Activated CD4-positive, alpha-beta T cell treated with anti-CD3 and anti-CD28 coated beads, Interleukin-2, Interleukin-4, amounts not matched to agents 100 ng/mL and 50 ng/mL, durations not matched to agents 16 hours and 8 hours (primary cell): ENCODE data around the gene ZNF710.

Experiments used
- DNase-seq: peaks from one replicate; pipeline ENCODE4 v3.0.0-alpha.2; 2020; ENCODE audit warnings: low spot score

ZNF710 gene

DNA sequence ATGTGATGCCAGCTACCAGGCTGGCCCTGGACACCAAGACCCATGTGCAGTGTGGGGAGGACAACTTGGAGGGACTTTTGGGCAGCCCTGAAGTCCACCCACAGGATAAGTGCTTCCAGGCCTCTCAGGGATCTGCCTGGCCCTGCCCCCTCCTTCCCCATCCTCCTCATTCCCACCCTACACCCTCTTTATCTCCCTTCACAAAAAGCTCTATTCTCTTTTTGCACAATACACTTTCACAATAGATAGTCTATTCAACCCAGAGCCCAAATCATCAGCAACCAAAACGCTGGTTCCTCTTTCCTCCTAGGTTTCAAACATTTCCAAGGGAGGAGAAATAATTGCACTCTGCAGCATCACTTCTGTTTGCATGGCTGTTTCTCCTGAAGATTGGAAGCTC, 7.8 kb upstream of the ZNF710 start:
- no peak for DNase-seq

DNA sequence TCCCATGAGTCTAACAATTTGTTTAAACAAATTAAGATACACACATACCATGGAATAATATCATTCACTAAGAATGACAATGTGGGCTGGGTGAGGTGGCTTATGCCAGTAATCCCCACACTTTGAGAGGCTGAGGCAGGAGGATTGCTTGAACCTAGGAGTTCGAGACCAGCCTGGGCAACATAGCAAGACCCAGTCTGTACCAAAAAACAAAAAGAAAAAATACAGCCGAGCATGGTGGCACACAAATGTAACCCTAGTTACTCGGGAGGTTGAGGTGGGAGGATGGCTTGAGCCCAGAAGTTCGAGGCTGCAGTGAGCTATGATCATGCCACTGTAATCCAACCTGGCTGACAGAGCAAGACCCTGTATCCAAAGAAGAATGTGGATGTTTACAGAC, 4.0 kb upstream of the ZNF710 start:
- no peak for DNase-seq

DNA sequence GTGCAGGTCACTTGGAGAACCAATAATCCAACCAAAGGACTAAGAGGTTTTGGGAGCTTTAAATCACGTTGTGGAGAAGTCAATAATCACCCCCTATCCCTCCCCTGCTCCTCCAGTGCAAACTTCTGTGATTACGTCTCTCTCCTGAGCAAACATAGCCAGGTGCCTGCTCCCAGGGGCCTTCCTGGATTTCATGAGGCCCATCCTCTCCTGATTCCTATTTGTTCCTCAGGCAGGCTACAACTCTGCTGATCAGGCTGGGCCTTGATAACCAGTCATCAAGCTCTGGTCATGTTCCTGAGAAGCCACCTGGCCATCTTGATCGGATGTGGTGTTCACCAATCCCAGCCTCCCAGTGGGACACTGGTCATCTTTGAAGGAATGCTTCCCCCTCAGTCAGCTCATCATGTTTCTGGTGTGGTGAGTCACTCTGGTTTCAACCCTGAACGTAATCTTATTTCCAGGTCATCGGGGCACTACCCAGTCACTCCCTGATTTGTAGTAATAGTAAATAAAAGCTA, 2.9 kb upstream of the ZNF710 start:
- no peak for DNase-seq

DNA sequence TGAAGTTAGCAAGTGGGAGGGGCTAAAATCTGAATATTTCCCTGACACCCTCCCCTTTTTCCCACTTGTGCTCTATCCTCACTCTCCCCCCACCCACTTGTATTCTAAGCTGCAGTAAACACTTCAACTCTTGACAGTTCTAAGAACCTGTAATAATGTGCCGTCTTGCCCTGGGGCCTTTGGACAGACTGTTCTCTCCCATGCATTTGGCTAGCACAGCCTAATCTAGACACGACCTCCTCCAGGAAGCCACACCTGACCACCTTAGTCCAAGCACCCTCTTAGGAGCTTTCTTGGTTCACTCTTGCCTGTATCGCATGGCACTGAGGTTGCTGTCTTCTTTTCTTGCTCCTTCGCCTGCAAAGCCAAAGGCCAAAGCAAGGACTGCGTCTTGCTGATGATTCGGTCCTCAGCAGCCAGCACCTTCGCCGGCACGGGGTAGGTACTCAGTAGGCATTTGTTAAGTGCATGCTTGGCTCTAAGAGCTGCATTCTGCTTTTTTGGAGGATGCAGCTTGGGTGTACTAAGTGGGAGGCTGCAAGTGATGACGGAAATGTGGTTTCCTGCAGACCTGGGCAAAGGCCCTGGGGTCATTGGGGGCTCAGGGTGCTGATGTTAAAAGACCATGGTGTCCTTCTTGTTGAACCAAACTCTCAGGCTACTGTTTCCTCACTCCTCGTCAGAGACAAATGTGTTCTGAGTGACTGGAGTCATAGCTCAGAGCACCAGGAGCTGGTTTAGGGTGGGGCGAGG, 2.0 kb upstream of the ZNF710 start:
- no peak for DNase-seq

DNA sequence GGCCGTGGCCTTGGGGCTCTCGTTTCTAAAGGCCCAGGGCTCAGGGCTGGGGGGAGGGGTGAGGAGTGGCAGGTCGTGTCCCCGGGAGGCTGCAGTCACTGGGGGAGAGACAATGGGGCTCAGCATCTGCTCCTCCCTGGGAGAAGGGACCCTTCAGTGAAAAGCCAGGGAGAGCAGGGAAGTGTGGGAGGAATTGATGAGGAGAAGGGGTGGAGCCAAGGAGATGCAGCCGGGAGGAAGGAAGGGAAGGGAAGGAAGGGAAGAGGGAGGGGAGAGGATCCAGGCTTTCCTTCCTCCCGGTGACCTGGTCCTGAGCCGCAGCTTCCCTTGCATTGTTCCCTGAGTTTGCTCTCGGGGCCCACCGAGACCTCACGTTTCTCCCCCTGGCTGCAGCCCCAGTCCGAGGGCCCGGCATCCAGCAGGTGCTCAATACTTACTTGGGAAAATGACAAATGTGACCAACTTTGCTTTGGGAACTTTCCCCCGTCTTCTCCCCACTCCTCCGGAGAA, 1.4 kb upstream of the ZNF710 start:
- no peak for DNase-seq

DNA sequence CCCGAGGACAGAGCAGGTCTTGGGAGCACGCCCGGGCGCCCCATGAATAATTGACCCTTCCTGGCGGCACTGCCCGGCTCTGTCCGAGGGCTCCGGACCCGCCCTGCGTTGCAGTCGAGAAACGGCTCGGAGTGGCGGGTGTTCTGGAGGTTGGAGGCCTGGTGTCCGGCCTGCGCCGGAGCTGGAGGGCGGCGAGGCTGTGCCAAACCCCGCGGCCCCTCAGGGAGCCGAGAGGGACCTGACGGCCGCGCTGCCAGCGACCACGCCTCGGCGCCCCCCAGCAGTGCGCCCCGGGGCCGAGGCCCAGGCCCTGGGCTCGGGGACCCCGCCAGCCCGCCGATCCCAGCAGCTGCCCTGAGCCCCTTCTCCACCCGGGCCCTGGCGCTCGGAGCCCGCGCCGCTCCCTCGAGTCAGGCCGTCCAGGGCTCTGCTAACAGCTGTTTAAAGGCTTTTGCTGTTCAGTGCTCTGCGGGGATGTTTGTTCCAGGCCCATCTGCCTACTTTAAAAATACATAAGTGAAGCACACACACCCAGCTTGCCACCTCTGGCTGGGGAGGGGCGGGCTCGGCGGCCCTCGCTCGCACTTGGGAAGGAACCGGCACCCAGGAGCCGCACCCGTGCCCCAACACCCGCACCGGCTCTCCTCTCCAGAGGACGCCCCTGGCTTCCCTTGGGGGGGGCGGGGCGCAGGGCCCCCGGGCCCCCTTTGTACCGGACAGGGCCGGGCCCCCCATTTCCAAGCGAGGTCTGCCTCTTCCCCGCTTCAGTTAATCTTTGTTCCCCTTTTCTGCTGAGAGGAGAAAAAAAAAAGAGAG, 730 bp upstream of the ZNF710 start:
- DNase-seq: no peak

DNA sequence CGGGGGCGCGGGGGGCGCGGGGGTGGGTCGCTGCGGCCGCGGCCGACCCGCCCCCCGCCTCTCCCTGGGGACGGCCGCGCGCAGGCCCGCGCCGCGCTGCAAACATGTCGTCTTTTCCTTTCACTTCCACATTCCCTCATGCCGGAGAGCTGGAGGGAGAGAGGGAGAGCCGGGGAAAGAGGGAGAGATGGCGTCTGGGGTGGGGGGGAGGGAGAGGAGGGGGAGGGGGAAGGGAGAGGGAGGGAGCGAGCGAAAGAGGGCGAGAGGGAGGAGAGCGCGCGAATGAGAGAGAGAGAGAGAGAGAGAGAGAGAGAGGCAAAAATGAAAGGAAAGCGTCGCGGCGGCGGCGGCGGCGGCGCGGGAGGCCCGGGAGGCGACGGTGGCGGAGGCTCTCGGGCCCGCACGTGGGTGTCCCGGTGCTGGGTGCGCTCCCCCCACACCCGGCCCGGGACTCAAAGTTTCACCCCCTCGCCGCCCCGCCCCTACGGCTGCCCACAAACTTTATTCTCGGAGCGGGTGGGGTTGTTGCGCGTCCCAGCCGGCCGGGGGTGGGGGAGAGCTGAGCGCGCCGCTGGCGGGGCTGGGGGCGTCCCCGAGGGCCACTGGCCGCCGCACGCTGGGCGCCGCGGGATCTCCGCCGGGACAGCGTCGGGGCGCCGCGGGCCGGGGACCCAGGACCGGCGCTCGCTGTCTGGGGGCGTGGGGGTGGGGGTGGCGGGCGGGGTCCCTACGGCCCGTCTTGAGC, 731 bp downstream of the ZNF710 start:
- peak; percentile 47 for DNase-seq

DNA sequence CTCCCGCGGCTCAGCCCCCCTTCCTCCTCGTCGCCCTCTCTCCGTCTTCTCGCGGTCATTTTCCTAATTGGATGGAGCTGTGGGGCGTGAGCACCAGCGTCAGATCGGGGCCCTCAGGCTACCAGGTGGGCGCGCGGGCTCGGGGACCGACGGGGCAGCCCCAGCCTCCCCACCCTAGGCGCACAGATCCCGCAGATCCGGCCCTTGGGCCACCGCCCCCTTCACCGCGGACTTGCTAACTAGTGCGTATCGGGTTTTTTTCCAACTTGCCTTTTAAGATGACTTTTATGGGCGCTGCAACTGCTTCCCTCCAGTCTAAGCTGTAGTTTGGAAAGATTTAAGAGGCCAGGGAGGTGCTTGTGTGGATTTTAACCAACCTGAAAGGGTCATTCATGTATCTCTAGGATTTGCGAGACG, 1.3 kb downstream of the ZNF710 start:
- no peak for DNase-seq

DNA sequence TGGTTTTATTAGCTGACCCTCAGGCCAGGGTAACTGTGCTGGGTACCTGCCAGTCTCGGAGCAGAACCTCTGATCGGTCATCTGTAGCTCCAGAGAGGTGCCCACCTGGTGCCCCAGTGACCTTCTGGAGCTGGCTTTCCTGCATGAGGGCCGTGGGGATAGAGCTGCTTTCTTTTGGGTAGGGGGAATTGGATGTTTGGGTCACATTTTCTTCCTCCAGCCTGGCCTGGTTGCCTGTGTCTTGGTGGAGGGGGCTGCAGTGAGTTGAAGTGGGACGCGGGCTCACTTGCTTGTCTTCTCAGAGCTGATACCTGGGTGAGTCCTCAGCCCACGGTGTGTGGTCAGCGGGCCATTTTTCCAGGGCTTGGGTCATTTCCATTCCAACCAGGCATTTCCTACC, 2.6 kb downstream of the ZNF710 start:
- DNase-seq: no peak

DNA sequence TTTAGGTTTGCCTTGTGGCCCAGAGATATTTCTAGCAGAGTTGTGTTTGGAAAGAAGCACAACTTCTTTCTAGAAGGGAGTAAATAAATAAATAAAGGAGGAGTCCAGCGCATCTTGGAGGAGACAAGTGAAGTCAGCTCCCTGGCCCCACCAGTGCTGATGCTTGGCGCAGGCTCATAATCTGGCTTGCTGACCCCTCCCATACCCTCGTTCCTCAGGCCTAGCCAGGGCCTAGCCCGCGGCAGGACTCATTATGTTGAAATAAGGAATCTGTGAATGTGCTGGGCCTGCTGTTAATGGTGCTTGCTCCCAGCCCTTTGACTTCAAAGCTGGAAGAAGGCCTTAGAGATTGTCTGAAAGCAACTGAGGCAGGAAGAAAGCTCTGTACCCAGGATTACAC, 3.1 kb downstream of the ZNF710 start:
- no peak for DNase-seq

DNA sequence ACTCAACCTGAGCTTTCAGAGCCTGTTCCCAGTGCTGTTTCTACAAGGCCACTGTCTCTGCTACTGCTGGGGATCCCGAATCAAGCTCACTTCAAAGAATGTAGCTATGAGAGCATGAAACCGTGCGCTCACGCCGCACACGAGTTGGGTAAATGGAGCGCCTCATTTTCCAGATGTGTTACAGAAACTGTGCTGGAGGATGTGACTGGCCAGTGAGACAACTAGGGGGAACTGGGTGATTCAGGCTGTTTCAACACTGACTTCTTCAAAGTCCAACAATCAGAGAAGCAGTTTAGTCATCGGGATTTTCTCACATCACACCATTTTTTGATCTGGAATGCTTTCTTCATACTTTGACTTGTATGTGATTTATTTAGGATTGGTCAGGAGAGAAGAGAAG, 3.5 kb downstream of the ZNF710 start:
- DNase-seq: peak; percentile 22

DNA sequence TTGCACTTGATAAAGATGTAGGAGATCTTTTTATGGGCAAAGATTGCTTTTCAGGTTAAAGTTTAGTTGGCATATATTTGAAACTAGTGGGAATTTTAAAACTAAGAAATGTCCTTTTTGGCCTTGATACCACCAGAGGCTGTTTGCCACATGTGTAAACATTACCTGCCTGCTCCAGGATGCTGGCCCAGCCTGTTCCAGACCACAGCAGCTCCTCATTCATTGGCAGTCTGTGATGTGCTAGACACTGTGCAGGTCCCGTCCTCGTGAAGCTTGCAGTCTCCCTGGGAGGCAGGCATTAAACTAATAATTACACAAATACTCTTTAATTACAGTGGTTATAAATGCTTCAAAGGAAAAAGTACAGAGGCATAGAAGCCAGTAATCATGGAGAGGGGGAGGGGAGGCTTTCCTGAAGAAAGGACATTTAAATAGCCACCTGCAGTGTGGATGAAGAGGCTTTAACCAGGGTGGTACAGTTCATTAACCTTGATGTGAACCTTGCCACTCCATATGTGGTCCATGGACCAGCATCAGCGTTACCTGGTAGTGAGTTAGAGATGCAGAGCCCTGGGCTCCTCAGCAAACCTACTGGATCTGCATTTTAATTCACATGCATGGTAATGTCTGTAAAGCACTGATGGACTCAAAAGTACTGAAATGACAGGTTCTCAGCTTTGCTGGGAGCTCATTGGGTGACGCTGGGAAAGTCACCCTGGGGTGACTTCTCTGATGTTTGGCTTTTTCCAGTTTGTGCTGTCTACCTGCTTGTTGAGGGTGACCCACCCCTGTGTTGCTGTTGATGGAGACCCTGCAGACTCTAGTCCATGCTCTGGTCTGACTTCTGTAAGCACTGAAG, 5.3 kb downstream of the ZNF710 start:
- DNase-seq: peak; percentile 58

DNA sequence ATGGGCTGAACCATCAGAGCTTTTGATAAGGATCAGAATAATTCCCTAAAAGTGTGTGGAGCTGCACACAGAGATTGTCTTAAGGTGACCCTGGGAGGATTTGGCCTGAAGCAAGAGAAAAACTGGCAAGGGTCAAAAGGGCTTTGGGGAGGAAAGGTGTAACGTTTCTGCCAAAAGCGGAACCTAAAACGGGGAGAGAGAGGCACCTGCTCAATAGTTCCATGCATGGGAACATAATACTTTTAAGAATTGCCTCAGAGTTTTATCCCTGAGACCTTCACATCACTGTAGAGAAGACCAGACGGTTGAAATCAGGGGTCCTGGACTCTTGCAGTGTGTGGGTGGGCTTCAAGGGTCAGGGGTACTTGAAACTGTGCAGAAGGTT, 5.9 kb downstream of the ZNF710 start:
- no peak for DNase-seq

DNA sequence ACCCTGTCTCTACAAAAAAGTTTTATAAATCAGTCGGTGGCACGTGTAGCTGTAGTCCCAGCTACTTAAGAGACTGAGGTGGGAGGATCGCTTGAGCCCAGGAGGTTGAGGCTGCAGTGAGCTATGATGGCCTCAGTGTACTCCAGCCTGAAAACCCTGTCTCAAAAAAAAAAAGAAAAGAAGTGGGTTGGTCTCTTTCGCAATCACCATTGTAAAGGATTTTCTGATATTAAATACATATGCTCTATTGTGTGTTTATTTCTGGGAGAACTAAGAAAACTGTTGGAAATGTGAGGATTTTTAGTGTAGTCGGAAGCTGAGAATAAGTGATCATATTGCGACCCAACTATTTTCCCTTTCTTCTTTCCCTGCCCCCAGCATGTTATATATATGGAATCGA, 7.5 kb downstream of the ZNF710 start:
- no peak for DNase-seq

DNA sequence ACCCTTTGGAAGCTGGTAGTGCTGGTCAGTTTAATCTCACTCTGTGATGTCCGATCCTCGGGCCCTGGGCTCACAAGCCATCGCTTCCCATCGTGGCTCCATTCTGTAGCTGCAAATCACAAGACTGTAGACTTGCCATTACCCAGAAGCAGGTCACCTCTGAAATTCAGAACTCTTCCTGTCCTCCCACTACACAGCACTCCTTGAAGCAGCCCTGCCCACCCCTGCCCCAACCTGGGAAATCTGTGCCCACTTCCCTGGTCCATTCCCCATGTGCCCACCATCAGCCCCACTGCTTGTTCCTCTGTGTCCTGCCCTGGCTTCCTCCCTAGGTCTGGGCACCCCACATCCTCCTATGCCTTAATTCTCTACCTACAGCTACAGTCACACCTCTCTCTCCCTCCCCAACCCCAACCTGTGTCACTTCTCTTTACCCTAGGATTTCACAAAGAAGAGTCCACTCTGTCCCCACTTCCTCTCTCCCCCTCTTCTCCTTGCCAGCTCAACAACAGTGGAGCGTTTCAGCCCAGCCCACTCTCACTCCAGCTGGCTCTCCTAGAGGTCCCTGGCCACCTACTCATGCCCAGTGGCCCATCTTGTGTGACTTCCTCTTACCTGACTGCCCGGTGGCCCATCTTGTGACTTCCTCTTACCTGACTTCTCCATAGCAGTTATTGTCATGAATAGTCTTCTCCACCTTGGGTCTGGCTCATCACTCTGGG, 8.3 kb downstream of the ZNF710 start:
- no peak for DNase-seq

DNA sequence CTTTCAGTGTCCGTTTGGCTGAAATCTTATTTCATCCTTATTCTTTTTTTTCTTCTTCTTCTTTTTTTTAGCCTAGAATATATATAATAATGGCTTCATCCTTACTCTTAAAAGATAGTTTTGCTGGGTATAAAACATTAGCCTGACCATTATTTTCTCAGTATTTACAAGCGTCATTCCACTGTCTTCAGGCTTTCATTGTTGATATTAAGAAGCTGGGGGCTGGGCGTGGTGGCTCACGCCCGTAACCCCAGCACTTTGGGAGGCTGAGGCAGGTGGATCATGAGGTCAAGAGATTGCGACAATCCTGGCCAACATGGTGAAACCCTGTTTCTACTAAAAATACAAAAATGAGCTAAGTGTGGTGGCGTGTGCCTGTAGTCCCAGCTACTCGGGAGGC, 10.6 kb downstream of the ZNF710 start:
- no peak for DNase-seq

DNA sequence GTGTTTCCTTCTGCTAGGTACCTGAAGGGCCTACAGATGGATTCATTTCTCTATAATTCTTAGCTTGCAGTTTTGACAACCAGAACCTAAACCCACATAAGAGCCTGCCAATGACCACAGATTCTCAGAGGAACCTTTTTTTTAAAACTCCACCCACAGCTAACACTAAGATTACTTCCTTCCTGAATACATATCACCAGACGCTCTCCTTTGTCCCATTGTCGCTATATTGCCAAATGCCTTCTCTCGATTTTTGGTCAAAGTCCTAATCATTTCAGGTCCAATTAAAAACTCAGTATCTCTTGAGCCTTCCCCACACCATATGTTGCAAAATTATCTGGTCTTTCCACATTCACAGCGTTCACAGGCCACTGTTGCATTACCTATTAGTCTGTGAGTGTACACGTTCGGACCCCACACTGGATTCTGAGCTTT, 12.4 kb downstream of the ZNF710 start:
- DNase-seq: no peak

DNA sequence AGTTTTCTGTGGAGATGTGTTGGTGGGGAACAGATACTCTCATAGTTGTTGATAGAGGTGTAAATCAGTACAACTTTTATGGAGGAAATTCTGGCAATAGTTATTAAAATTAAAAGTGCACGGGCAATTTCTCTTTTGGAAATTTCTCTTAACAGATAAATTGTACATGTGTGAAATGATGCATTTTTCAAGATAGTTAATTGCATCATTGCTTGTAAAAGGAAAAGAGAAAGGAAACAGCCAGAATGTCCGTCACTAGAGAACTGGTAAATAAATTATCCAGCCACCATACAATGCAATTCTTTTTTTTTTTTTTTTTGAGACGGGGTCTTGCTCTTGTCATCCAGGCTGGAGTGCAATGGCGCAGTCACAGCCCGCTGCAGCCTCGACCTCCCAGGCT, 14.2 kb downstream of the ZNF710 start:
- DNase-seq: no peak

DNA sequence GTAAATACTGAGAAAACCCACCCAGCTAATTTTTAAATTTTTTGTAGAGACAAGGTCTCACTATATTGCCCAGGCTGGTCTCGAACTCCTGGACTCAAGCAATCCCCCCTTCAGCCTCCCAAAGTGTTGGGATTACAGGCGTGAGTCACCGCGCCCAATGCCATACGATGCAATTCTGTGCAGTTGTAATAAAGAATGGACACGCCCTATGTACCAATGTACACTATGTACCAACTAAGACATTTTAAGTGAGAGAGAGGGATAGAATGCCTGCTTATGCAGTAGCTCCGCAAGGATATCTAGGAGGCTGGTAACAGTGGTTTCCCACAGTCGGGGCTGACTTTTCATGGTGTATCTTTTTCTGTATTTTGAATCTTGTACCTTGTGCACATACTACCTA, 14.6 kb downstream of the ZNF710 start:
- DNase-seq: no peak

DNA sequence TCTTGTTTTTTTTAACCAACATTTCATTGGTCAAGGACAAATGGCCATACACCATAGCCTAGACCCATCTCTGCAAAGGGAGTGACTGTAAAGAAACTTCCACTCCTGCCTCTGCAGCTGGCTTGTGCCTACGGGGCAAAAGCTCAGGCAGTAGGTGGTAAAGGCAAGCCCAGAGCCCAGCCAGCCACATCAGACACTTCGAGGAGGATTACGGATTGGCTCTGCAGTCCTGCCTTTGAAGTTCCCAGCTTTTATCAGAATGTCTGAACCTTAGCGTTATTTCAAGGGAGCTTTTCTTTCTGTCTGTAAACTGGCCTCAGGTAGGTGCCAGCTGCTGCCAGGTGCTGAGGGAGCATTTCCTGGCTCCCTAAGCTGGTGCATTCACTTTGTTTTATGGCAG, 15.6 kb downstream of the ZNF710 start:
- no peak for DNase-seq
